Tibial nerve (tissue), 4 donors: ENCODE measurements around the gene CNRIP1. TPM values are rescaled to one million over a fixed set of nuclear protein-coding genes. Genes with fewer than 3 reads are reported as not detected.

Experiments used
- DNase-seq, 2 donors: peaks; one replicate each; pipeline ENCODE4 v3.0.0-alpha.2; 2019; ENCODE audit warnings: low spot score in 2 of 2
- H3K27ac ChIP-seq, 4 donors: fragments of 200-600 bp; sonication (generic) in 3 of 4; one replicate each; pipeline ENCODE4 v1.5.1; 2017 to 2019; ENCODE audit warnings: mild to moderate bottlenecking in 1 of 4
- H3K27me3 ChIP-seq, 2 donors: fragments of 200-600 bp; sonication (generic) in 1 of 2; one replicate each; pipeline versions ENCODE4 v1.5.1 to v1.6.0; 2017 to 2019
- H3K36me3 ChIP-seq, 3 donors: fragments of 200-600 bp; sonication (generic); one replicate each; pipeline ENCODE4 v1.5.1; 2018 to 2019
- H3K4me1 ChIP-seq, 4 donors: fragments of 200-600 bp; sonication (generic) in 3 of 4; one replicate each; pipeline ENCODE4 v1.5.1; 2017 to 2019
- H3K4me3 ChIP-seq, 4 donors: fragments of 200-600 bp; sonication (generic) in 3 of 4; one replicate each; pipeline ENCODE4 v1.5.1; 2017 to 2019; ENCODE audit warnings: mild to moderate bottlenecking in 1 of 4, moderate library complexity in 1 of 4
- H3K9me3 ChIP-seq, 4 donors: fragments of 200-600 bp; sonication (generic) in 3 of 4; one replicate each; pipeline ENCODE4 v1.5.1; 2017 to 2019
- EP300 ChIP-seq, 2 donors: sonication (generic); formaldehyde crosslinking; IDR thresholded peaks; one replicate each; pipeline ENCODE4 v1.6.1; 2017; ENCODE audit warnings: antibody characterized with exemption in 2 of 2, mild to moderate bottlenecking in 1 of 2
- POLR2A ChIP-seq, 2 donors: fragments of 450-650 bp; IDR thresholded peaks; one replicate each; pipeline ENCODE4 v1.6.1; 2017; ENCODE audit warnings: antibody characterized with exemption in 2 of 2, mild to moderate bottlenecking in 2 of 2, moderate library complexity in 2 of 2
- WGBS, 2 donors: methylation state at CpG; one replicate each; pipeline ENCODE4 v1.1.5; 2018; 5-methylcytosine and 5-hydroxymethylcytosine counted together
- total RNA-seq, 4 donors: library from RNA; depleted of rRNA; stranded (reverse); fragments of >200 nt; gene quantifications; one replicate each; pipeline ENCODE4 v1.1.0, GENCODE V29; 2016
- TF ChIP-seq, protein P1 (sequence below), 5 experiments: fragments of 200-600 bp in 3 of 5; fragments of 450-650 bp in 2 of 5; sonication (generic) in 3 of 5; IDR thresholded peaks; one replicate each; pipeline ENCODE4 v1.5.1; 2016 to 2019; ENCODE audit warnings: antibody characterized with exemption in 5 of 5, mild to moderate bottlenecking in 3 of 5, moderate library complexity in 2 of 5

Gene CNRIP1
- total RNA-seq, 4 donors from 2014 or later = 38.2 to 45.9 (median 42.3) TPM

DNA sequence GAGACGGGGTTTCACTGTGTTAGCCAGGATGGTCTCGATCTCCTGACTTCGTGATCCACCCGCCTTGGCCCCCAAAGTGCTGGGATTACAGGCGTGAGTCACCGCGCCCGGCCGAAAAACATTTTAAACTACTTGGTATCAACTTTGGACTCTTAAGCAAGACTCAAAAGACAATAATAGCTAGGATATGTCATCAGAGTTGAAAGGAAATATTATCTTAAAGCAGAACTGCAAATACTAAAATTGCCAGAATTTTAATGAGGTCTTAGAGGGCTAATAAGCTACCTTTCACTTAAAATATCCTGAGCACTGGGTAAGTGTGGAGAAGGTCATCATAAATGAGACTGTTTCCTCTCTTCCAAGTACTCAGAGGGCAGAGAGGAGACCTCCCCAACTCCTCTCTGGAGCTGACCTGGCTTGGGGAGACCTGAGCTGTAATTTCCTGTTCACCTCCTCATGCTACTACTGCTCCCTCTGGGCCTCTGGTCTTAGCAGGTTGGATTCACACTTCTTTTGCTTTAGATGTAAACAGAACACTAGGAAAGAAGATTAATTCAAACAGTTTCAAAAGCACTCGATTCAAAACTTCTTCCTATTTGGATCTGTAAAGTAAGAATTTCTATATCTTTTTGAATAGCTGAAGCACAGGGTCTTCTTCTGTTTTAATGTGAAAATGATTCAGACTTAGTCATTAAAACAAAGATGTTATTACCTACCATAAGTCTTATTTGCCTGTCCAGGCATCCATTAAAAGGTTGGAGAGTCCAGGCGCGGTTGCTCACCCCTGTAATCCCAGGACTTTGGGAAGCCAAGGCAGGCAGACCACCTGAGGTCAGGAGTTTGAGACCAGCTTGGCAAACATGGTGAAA lies 16.5 kb downstream of the CNRIP1 start:
- H3K27ac ChIP-seq = no peak overlapping the region
- no peaks in the 10 kb centered on the region for H3K9me3 ChIP-seq
- WGBS, 2 donors = 94 to 97% methylated on average over 12 of the region's 12 CpGs
- DNase-seq = no peak
- TF ChIP-seq EP300 (IDR thresholded peaks at IDR 0.05) (no peak), POLR2A (IDR thresholded peaks at IDR 0.05) (no peak)
- TF ChIP-seq, protein P1, sequence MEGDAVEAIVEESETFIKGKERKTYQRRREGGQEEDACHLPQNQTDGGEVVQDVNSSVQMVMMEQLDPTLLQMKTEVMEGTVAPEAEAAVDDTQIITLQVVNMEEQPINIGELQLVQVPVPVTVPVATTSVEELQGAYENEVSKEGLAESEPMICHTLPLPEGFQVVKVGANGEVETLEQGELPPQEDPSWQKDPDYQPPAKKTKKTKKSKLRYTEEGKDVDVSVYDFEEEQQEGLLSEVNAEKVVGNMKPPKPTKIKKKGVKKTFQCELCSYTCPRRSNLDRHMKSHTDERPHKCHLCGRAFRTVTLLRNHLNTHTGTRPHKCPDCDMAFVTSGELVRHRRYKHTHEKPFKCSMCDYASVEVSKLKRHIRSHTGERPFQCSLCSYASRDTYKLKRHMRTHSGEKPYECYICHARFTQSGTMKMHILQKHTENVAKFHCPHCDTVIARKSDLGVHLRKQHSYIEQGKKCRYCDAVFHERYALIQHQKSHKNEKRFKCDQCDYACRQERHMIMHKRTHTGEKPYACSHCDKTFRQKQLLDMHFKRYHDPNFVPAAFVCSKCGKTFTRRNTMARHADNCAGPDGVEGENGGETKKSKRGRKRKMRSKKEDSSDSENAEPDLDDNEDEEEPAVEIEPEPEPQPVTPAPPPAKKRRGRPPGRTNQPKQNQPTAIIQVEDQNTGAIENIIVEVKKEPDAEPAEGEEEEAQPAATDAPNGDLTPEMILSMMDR (IDR thresholded peaks at IDR 0.05) = no peak
- no peaks in the 10 kb centered on the region for H3K4me1 ChIP-seq
- peaks cover 0 to 18% (median 0%) of the 10 kb centered on the region in 3 donors for H3K36me3 ChIP-seq
- H3K27me3 ChIP-seq = no peaks in the 10 kb centered on the region
- H3K4me3 ChIP-seq = no peak overlapping the region

DNA sequence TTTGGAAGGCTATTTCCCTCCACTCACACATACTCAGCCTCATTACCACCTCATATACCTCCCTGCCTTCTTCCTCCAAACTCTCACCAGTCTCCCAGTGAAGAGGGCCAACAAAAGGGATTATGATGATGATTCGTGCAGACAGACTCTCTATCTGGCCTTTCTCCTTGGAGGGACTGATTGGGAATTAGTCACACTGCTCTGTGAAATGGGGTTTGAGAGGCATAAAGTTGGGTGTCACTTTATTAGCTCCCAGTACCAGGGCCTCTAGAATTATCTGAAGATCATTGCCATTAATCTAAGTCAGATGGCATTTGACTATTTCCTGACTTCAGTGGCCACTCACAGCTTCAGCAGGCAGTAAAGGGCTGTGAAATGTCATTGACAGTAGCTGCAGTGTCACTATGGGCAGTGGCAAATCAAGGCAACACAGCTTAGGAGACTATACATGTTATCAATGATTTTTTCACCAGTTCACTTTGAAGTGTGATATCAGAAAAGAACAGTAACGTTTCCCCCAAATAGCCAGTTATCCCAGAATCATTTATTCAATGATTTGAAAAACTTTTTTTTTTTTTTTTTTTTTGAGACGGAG lies 17.4 kb downstream of the CNRIP1 start:
- Histone ChIP-seq H3K9me3 (no peaks in the 10 kb centered on the region), H3K36me3 (peaks cover 0 to 18% (median 0%) of the 10 kb centered on the region in 3 donors), H3K27ac (no peak overlapping the region), H3K4me1 (no peaks in the 10 kb centered on the region), H3K27me3 (no peaks in the 10 kb centered on the region), H3K4me3 (no peak overlapping the region)
- 78 to 81% methylated on average over 3 of the region's 3 CpGs for whole genome bisulfite sequencing, 2 donors
- DNase-seq = no peak
- TF ChIP-seq EP300 (IDR thresholded peaks at IDR 0.05) = no peak
- TF ChIP-seq, protein P1 (IDR thresholded peaks at IDR 0.05) = no peak
- TF ChIP-seq POLR2A (IDR thresholded peaks at IDR 0.05) = no peak

DNA sequence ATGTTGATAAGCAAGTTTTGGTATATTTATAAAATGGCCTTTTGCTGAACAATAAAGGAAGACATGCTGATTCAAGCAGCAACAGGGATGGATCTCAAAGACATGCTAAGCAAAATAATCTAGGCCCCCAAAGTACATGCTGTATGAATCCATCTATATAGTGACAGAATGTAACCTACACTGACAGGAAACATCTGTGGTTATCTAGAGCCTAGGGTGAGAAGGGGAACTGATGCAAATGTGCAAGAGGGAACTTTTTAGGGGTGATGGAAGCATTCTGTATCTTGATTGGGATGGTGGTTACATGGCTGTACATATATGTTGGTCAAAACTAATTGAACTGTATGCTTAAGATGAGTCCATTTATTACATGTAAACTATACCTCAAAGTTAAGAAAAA lies 24.2 kb downstream of the CNRIP1 start:
- TF ChIP-seq EP300 (IDR thresholded peaks at IDR 0.05) (no peak), POLR2A (IDR thresholded peaks at IDR 0.05) (no peak)
- TF ChIP-seq, protein P1 (IDR thresholded peaks at IDR 0.05) = no peak
- peaks cover 0 to 18% (median 0%) of the 10 kb centered on the region in 3 donors for H3K36me3 ChIP-seq
- H3K27me3 ChIP-seq = no peaks in the 10 kb centered on the region
- DNase-seq = no peak
- no peaks in the 10 kb centered on the region for H3K9me3 ChIP-seq
- no peaks in the 10 kb centered on the region for H3K4me1 ChIP-seq
- H3K4me3 ChIP-seq = no peak overlapping the region
- H3K27ac ChIP-seq = no peak overlapping the region

DNA sequence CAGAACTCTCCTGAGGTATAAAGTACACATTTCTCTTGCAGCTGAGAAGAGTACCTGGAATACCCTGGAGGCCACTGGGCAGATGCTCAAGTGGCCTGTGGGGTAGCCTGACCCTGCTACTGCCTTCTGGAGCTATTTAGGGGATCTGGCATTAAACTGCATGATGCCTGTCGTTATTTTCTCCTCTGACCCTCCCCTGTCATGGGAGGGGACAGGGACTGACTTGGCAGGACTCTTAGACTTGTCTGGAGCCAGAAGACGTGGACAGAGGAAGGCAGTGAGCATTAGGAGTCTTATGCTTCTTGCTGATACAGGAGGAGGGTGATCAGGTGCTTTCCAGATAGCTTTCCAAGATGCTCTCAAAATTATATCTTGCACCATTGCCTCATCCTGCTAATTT lies 24.8 kb downstream of the CNRIP1 start:
- Histone ChIP-seq H3K36me3 (peaks cover 0 to 15% (median 0%) of the 10 kb centered on the region in 3 donors), H3K27ac (no peak overlapping the region), H3K9me3 (no peaks in the 10 kb centered on the region), H3K4me1 (no peaks in the 10 kb centered on the region), H3K27me3 (no peaks in the 10 kb centered on the region), H3K4me3 (no peak overlapping the region)
- DNase-seq = no peak
- 21 to 35% methylated on average over 2 of the region's 2 CpGs for WGBS, 2 donors
- TF ChIP-seq, protein P1 (IDR thresholded peaks at IDR 0.05) = no peak
- TF ChIP-seq EP300 (IDR thresholded peaks at IDR 0.05) = no peak
- no peak for TF ChIP-seq POLR2A (IDR thresholded peaks at IDR 0.05)

DNA sequence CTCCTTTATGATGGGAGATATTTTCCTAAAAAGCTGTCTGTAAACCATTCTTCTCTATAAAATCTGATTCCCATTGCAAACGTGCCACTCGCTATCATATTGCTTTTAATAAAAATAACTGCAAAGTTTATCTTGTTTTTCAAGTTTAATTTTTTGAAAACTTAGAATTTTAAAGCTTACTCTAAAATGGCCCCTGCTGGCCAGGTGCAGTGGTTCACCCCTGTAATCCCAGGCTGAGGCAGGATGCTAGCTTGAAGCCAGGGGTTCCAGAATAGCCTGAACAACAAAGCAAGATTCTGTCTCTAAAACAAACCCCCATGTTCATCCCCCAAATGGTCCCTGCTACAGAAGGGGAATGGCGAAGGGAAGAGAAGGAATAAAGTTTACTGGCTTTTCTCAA lies 25.6 kb downstream of the CNRIP1 start:
- Histone ChIP-seq H3K9me3 (no peaks in the 10 kb centered on the region), H3K4me3 (no peak overlapping the region), H3K4me1 (no peaks in the 10 kb centered on the region), H3K36me3 (peaks cover 0 to 7% (median 0%) of the 10 kb centered on the region in 3 donors), H3K27ac (no peak overlapping the region), H3K27me3 (no peaks in the 10 kb centered on the region)
- no peak for DNase-seq
- TF ChIP-seq POLR2A (IDR thresholded peaks at IDR 0.05) (no peak), EP300 (IDR thresholded peaks at IDR 0.05) (no peak)
- TF ChIP-seq, protein P1 (IDR thresholded peaks at IDR 0.05) = no peak
- WGBS, 2 donors = 91 to 96% methylated on average over 3 of the region's 3 CpGs
